GM19397 (cell line): ENCODE data around the gene IQCE.

Source experiments
- ATAC-seq: cut with Tn5 transposase; IDR thresholded peaks from one replicate; pipeline ENCODE4 v1.9.1; 2021; ENCODE audit warnings: mild to moderate bottlenecking, moderate library complexity; ENCODE audit not compliant: unreplicated experiment

Gene IQCE

GRCh38 chr7:2629746-2630681 is 71.2 kb downstream of the IQCE start:
- no peak for ATAC-seq

DNA sequence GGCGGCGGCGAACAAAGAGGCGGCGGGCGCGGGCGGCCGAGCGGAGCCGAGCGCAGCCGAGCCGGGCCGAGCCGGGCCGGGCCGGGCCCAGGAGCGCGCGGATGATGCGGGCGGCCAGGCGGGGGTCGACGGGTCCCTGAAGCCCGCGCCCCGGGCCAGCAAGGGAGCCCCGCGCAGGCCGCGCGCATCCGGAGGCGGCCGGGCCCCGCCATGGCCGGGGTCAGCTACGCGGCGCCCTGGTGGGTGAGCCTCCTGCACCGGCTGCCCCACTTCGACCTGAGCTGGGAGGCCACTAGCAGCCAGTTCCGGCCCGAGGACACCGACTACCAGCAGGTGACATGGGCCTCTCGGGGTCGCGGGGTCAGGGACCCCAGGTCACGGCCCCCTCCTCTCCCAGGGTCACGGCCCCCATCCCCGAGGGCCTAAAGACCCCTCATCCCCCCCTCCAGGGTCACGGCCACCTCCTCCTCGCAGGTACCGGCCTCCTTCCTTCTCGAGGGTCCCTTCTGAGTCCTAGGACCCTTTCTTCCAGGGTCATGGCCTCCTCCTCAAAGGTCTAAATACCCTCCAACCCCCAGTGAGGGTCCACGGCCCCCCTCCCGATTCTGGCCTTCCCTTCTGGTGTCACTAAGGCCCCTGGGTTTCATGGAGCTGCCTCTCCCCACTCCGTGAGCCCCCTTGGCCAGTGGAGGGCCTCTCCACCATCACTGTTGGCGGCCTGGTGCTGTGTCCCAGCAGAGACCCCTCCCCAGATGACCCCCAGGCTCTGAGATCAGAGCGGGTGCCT is 73.4 kb downstream of the IQCE start, which contains the start of gene TTYH3:
Gene TTYH3 (plus strand): TSS at position 41 of the 787 bp plus-strand sequence. CDS start 170 bp downstream, at position 211.
- ATAC-seq = peak; percentile 31

GRCh38 chr7:2632733-2633537 is 74.2 kb downstream of the IQCE start:
- ATAC-seq = no peak

GRCh38 chr7:2633538-2634266 is 74.9 kb downstream of the IQCE start:
- no peak for ATAC-seq

GRCh38 chr7:2634267-2635145 is 75.7 kb downstream of the IQCE start:
- ATAC-seq = no peak

- ATAC-seq = no peak
Observed at GRCh38 chr7:2635148-2635668, 76.4 kb downstream of the IQCE start.

DNA sequence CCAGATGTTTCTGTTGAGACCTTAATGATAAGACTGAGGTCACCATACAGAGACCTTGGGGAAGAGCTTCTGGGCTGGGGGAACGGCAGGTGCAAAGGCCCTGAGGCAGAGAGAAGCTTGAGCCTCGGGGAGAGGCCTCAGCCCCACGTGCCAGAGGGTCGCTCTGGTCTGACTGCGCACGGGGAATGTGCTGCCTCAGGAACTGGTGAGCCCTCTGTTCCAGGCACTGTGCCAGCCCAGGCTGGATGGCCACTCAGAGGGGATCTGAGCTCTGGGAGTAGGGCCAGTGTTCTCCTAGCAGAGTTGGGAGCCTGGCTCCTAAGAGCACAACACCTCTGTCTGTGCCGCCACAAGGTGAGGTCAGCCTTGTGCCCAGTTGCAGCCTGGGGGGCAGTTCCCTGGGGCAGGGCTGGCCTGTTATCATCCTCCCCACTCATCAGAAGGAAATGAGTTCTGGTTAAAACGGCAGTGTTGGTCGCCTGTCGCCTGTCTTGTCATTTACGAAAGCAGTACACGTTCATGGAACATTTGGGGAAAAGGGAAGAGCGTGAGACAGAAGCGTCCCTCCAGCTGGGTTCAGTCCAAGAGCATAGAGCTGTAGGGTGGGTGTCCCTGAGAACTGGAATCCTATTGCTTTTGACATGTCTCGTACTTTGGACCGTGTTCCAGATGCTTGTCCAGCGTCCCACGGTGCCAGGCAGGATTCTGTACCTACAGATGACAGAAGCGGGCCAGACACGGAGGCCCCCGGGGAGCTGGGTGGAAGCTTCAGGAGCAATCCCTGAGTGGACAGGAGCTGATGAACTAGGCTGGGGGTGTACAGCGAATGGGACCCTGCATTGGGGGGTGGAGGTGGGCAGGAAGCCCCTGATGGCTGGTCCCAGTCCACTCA is 77.3 kb downstream of the IQCE start:
- ATAC-seq = no peak

GRCh38 chr7:2637066-2637471 is 78.3 kb downstream of the IQCE start:
- ATAC-seq = no peak

- no peak for ATAC-seq
Observed at GRCh38 chr7:2637505-2638223, 78.9 kb downstream of the IQCE start.

DNA sequence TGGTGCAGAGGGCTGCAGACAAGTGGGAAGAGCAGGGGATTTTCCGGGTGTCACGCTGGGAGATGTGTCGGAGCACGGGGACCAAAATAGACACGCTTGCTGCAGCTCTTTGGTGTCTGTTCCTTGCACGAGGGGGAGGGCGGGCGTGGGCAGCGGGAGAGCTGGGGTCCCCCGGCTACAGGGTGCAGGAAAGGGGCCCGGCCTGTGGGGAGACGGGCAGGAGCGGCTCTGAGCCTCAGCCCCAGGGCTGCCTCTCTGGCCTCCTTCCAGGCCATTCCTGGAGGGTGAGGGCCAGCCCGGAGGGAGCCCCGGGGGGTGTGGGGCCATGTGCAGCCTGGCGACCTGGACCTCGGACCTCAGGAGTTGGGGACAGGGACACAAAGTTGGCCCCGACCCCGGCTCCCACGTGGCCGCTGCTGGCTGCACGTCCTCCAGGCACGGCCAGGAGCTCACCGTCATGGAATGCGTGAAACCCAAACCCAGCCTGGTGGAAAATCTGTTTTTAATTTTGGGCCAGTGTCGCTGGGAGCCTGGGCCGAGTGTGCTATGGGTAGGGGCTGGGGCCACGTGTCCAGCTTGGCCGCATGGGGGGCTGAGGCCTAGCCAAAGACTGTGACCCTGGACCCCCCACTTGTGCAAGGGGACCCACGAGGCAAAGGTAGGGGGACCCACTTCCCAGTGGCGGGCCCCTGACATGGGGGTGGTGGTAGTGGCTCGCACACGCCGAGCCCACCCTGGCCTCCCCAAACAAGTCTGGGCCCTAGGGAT is 79.6 kb downstream of the IQCE start:
- no peak for ATAC-seq

GRCh38 chr7:2639181-2639681 is 80.5 kb downstream of the IQCE start:
- no peak for ATAC-seq

GRCh38 chr7:2639695-2640481 is 81.1 kb downstream of the IQCE start:
- ATAC-seq = no peak

GRCh38 chr7:2640482-2640830 is 81.7 kb downstream of the IQCE start:
- ATAC-seq = no peak

GRCh38 chr7:2640846-2641316 is 82.1 kb downstream of the IQCE start:
- no peak for ATAC-seq
